HG03159 (cell line): ENCODE results near the gene ITGA1.
A peak's percentile ranks its signal among the peaks of the same experiment; 100 is the strongest.
"Not testable (repeated sequence)": the region's sequence is repeated elsewhere in the genome, so short reads cannot be mapped to it uniquely, and the experiment has no call there.

ENCODE experiments used
- ATAC-seq: cut with Tn5 transposase; IDR thresholded peaks from one replicate; pipeline ENCODE4 v1.9.1; 2021; ENCODE audit warnings: mild to moderate bottlenecking, moderate library complexity; ENCODE audit not compliant: unreplicated experiment

The ITGA1 gene

DNA sequence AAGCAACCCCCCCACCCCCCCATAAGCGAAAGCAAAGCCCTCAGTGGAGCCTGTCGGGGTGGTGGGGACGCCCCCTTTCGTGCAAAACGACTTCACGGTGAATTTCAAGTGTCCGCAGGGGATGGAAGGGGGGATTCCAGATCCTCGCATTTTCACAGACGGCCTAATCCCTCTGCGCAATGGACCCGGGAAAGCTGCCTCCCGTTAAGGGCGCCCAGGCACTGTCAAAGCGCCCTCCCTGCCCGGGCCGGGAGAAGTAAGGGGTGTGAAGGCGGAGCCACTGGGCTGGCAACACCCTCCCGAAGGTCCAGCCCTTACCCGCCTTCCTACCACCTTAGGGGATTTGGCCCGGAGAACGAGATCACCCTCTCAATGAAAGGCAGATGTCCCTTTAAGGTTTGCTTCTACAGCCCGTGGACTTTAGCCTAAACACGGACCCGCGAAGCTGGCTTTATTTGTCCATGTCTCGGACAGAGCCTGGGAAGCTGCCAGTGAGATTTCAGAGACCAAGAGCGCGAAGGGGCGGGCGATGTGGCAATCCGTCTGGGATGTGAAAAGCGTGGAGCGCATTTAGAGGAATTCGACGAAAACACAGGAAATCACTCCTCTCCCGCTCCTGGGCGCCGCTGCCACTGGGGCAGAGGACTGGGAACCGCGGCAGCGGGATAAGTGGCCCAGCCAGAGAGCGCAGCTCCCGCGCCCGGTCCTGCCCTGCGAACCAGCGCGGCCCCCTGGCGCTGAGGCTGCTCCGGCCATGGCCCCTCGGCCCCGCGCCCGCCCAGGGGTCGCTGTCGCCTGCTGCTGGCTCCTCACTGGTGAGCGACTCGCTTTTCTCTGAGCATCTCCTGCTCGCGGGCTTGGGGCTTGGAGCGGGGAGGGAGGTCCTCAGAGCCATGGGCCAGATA lies at the start of gene ITGA1, which contains the start of gene PELO:
Gene ITGA1 (plus strand): TSS at position 317 of the 905 bp plus-strand sequence. CDS start 438 bp downstream, at position 755.
Gene PELO (plus strand): TSS at position 317 of the 905 bp plus-strand sequence. CDS start 12,479 bp downstream, outside the sequence.
- ATAC-seq: peak; percentile 71

DNA sequence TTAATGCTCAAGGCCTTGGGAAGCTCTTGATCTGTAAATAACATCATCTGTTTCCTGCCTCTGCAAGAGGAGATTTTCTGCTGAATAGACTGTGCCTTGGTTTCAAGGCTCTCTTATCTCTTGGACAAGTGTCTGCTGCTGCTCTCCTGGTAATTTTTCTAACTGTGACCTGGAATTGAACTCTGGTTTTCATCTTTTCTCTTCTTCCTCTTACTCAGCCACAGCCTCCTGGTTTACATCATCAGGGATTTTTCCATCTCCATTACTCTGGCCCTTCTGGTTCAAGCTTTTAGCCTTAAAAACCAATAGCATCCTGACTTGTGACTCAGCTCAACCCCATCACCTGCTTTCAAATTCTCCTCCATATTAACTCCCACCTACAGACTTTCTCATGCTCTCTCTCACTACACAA lies 49.6 kb upstream of the ITGA1 start:
- ATAC-seq: peak; percentile 55

DNA sequence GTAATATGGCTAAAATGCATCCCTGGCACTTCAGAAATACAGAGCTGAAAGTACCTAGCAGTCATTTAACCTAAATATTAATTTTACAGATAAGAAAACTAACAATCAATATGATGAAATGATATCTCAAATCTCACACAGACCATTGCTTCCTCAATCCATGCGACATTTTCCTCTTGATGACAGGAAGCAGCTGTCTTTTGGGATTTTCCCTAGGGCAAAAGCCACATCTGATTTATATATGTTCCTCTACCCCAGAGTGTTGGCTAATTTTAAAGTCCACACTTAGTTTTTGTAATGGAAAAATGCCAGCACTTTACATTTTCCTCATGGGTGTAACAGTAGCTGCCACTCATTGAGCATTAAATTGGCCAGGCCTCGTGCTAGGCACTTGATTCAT lies 47.7 kb upstream of the ITGA1 start:
- no peak for ATAC-seq

DNA sequence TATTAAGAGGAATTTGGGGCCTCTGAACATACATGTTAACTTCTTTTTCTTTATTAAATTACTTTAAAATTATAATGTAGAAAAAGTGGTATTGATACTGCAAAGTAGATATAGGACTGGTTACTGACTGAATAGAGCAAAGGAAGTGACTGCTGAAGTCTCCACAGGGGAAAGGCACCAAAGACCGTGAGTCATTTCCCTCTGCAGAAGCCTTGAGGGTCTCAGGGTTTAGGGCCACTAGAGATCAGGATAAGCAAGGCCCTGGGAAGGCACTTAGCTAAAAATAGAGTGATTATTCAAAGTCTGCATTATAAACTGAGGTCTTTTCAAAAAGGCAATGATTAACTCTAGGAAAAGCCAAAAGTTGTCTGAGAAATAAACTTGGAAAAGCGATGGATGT lies 44.7 kb upstream of the ITGA1 start:
- ATAC-seq: no peak

DNA sequence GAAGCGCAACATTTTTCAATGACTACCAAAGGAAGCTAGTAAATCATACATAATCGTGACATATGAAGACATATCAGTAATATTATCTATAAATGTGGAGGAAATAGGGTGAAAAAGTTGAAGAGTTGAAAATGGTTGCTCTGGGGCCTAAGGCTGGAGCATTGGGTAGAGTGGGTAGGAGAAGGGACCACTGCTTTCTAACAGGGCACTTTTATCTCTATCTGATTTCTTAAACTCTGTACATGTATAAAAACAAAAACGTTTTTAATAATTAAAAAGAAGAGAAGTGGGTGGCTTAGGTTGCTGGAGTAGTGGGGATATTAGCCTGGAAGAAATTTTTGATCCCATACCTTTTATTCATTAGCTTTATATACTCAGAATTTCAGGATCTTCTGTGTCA lies 44.2 kb upstream of the ITGA1 start:
- no peak for ATAC-seq

DNA sequence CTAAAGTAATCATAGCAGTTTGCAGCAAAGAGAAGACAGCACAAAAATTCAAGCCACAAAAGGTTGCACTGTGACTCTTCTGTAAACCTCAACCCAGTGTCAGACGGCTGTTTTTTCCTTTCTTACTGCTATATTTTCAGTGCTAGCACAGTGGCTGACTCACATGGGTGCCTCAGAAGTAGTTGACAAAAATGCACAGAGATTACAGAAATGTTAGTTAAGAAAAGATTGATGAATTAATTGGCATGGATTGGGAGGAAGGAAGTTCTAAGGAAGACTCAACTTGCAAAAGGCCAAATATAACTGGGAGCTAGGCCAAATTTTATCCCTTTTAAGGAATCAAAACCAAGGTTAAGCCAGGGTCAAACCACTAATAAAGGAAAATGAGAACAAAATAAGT lies 43.7 kb upstream of the ITGA1 start:
- ATAC-seq: peak; percentile 64

DNA sequence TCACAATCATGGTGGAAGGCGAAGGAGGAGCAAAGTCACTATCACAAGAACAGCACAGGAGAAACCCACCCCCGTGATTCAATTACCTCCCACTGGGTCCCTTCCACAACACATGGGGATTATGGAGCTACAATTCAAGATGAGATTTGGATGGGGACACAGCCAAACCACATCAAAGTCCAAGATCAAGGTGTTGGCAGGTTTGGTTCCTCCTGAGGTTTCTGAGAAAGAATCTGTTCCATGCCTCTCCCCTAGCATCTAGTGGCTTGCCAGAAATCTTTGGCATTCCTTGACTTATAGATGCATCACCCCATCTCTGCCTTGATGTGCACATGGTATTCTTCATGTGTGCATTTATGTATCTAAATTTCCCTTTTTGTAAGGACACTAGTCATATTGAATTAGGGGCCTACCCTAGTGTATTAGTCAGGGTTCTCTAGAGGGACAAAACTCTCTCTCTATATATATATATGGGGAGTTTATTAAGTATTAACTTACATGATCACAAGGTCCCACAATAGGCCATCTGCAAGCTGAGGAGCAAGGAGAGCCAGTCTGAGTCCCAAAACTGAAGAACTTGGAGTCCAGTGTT lies 42.8 kb upstream of the ITGA1 start:
- ATAC-seq: not testable (repeated sequence)

DNA sequence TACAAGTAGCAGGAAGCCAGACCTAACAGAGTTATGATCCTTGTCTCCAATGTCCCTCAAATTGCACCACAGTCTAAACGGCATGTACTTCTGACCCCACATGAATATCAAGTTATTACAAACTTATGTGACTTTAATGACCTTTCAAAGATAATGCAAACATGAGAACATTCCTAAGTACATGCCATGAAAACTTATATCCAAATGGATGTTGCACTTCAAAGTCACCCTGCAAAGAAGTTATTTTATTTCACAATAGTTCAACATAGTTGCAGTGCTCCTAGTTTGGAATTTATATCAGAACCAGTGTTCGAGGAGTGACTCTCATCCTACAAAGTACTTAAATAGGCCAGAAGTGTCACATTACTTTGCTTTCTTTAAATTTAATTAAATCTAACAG lies 41.2 kb upstream of the ITGA1 start:
- ATAC-seq: no peak

DNA sequence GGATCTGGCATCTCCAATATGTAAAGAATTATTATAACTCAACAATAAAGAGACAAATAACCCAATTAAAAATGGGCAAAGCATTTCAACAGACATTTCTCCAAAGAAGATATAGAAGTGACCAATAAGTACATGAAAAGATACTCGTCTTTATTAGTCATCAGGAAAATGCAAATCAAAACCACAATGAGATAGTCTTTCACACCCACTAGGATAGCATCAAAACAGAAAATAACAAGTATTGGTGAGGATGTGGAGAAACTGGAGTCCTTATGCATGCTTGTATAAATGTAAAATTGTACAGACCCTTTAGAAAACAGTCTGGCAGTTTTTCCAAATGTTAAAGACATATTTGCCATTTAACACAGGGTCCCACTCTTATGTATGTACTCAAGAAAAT lies 39.1 kb upstream of the ITGA1 start:
- ATAC-seq: peak; percentile 50

DNA sequence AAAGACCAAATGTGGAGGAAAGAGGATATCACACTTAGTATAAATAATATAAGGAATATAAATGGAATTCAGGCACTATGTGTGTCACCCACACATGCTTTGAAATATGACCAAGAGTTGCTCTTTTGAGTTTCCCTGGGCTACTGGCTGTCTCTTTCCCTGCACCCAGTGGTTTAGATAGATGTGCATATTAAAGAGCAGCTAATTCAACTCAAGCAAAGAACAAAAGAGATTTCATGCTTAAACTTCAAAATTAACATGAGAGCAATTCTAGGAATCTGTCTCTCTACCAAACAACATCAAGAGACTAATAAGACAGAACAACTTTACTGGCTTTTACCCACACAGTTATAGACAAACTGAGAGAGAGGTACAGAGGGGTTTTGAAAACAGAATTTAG lies 38.0 kb upstream of the ITGA1 start:
- ATAC-seq: no peak

DNA sequence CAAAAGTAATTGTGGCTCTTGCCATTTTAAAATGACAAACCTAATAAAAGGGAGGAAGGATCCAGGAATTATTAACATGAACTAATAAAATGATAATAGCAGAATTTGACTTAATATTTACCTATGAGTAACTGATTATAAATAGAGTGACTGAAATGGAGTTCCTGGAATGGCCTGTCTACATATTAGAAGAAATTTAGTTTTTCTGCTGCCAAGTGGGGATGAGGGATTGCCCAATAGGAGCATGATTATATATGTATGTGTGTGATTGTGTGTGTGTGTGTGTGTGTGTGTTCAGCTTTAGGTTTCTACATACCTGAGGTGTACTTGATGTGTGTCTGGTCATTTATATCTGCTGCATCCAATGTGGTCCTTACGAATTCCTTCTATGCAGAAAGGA lies 36.6 kb upstream of the ITGA1 start:
- ATAC-seq: no peak

DNA sequence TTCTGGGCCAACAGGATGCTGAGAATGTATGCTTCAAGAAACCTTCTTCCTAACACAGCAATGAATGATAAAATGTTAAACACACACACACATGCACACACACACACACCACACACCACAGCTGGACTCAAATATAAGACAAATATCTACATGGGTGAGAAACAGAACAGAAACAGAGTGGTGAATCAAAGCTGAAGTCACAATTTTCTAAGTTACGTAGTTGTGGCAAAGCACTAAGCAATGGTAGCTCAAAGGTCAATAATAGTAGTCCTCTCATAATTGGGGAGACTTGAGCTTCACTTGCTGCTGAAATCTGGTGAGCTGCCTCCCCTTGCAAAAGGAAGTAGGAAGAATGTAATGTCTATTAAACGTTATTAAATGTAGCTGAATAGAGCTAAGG lies 33.7 kb upstream of the ITGA1 start:
- ATAC-seq: no peak

DNA sequence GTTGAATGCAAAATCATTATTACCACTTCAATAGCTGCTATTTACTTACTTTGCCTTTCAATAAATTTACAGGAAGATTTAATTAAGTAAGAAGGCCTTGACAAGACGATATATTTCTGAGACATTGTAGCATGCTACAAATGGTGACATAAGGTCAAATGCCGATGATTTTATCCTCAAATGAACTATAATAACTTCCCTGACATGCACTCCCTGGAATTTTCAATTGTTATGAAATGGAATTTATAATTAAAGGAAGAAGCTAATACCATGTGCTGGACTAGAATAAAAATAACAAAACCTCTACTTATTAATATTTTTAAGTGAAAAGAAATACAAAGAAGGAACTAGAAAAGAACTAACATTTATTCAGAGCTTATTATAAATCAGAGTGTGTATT lies 30.2 kb upstream of the ITGA1 start:
- no peak for ATAC-seq

DNA sequence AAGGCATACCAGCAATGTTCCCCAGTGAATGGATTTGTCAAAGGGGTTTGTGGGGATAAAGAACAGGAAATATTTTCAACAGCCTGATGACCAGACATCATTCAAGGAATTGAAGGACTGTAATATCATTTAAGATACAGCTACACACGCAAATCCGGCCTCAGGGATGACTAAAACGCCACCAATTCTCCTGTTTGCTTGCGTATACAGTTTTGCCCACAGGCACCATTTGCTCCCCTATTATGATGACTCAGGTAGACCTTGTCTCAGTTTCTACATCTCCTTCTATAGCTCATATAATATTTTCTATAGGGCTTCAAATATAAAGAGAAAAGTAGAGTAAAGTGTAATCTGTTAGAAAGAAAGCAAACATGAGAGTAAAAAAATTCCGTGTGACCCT lies 29.7 kb upstream of the ITGA1 start:
- no peak for ATAC-seq

DNA sequence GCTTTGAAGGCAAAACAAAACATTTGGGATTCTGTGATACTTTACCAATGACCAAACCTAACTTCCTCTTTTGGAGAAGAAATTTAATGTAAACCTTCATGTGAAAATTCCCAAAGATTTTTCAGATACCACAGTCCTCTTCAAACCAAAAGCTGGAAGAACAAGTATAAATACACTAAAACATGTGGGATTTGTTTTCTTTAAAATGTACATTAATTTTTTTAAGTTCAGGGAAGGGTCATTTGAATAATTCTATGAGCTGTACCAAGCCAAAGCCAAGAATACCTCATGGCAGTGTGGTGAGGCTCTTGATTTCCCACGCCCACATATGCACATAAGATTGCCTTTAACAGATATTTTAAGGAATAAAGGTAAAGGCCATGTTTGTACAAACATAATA lies 28.4 kb upstream of the ITGA1 start:
- ATAC-seq: no peak

DNA sequence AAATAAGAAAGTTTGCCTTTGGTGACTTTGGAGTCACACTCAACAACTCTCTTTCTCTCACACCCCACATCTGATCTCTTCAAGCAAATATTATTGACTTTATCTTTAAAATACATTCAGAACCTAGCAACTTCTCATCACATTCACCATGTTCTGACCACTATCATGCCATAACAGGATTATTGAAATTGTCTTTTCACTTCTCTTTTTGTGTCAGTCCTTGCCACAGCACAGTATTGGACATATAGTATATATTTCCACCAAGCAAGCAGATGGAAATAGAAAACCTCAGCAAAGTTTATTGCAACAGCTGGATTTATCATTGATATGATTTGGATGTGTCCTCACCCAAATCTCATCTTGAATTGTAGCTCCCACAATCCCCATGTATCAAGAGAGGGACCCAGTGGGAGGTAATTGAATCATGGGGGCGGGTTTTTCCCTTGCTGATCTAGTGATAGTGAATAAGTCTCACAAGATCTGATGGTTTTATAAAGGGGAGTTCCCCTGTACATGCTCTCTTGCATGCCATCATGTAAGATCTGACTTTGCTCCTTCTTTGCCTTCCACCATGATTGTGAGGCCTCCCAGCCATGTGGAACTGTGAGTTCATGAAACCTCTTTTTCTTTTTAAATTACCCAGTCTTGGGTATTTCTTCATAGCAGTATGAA lies 26.9 kb upstream of the ITGA1 start:
- peak; percentile 74 for ATAC-seq

DNA sequence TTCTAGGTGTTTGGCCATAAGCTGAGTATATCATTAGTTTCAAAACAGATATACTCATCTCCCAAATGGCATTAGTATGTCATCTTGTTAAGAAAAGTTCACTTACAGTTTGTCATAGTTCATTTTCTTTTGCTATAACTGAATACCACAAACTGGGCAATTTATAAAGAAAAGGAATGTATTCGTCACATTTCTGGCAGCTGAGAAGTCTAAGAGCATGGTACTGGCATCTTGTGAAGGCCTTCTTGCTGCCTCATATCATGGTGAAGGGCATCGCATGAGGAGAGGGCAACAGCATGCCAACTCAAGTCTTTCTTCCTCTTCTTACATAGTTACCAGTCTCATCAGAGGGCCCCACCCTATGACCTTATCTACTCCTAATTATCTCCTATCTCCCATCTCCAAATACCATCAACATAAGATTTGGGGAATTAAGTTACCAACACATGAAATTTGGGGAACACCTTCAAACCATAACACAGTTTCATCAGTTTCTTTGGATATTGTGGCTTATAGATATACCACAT lies 20.4 kb upstream of the ITGA1 start:
- no peak for ATAC-seq

DNA sequence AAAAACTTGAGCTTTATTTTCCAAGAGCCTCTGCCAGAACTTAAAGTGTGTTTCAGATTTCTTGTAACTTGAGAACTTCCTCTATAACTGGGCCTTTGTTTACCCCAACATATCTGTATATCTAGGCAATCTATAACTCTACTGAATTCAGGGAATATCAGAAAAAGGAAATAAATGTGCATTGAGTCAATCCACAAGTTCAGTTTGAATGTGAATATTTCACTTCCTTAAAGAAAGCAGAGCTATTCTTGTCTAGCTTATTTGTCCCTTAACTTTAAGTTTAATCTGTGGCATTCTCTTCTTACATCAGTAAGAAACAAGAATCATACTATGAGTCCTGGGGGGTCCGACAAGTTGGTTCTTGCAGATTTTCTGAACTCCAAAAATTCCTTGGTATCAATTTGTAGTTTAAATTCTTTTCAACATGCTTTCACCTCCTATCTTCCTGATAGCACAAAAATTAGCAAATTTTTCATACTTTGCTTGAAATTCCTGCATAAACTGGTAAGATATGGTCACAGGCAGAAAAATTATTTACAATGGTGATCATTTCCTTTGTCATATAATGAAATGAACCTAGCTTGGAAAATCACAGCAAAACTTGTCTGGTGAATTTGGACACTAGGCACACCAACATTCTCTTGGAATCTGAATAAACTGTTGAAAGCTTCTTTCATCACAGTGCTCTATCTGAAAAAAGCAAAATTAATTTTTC lies 19.8 kb upstream of the ITGA1 start:
- ATAC-seq: peak; percentile 44

DNA sequence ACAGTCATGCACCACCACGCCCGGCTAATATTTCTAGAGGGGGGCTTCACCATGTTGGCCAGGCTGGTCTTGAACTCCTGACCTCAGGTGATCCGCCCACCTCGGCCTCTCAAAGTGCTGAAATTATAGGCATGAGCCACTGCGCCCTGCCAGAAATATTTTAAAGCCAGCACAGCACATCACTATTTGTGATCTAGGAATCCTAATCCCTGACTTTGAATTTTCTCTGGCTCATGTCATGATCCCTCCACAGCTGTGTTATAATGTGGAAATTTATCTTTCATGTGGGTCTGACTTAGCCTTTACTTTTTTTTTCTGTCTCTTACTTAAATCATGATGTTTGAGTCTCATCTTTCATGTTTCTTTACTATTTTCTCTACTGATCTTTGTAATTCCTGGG lies 18.7 kb upstream of the ITGA1 start:
- no peak for ATAC-seq

DNA sequence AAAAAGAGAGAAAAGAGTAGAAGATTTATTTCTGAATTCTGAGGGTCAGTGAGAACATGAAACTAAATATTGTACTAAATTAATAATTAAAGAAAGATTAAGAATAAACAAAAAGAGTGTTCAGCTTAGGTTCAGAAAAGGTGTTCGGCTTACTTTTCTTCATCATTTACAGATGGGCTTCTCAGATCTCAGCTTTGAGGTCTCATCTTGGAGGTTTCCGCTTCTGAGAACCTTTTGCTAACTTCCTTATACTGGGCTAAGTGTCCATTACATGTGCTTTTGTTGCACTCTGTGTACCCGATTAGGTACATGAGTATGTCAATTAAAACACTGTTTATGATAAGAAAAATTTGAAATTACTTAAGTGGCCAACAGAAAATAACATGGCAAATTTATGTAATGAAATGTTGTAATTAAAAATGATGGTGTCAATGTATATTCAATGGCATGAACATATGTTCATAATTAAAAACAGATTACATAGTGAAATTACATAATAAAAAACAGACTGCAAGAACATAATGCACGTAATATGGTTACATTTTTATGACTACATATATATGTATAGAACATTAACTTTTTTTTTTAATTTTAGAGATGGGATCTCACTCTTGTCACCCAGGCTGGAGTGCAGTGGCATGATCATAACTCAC lies 17.3 kb upstream of the ITGA1 start:
- no peak for ATAC-seq
